H1 (cell line): ENCODE results near the gene N4BP3. TPM values are rescaled to one million over a fixed set of nuclear protein-coding genes. Genes with fewer than 3 reads are reported as not detected.

Experiments used
- BCL11A ChIP-seq, 2 experiments: IDR thresholded peaks; one replicate each; pipeline ENCODE4 v1.6.1; 2011; ENCODE audit warnings: low read depth in 2 of 2, low read length in 2 of 2, mild to moderate bottlenecking in 2 of 2
- GABPA ChIP-seq: IDR thresholded peaks from 2 replicates; pipeline ENCODE4 v1.6.1; 2011; ENCODE audit warnings: mild to moderate bottlenecking, low read length, moderate library complexity, borderline replicate concordance; ENCODE audit not compliant: insufficient read depth
- KDM1A ChIP-seq: fragments of 200-600, 300-600 bp; sonication (generic); IDR thresholded peaks from 2 replicates; pipeline ENCODE4 v1.7.1; 2016; ENCODE audit warnings: mild to moderate bottlenecking, low read length, borderline replicate concordance
- SRF ChIP-seq: IDR thresholded peaks from 2 replicates; pipeline ENCODE4 v1.6.1; 2011; ENCODE audit warnings: mild to moderate bottlenecking, low read depth, low read length, moderate library complexity
- USF2 ChIP-seq: IDR thresholded peaks from 2 replicates; pipeline ENCODE4 v1.6.1; 2011; ENCODE audit warnings: low read length, improper control_type of control experiment
- polyA plus RNA-seq, 7 experiments: library from polyadenylated mRNA; depleted of rRNA in 3 of 7; stranded (reverse) in 5 of 7; unstranded in 2 of 7; fragments of >200 nt in 5 of 7; fragments of 200-250 nt in 2 of 7; gene quantifications; 1 replicate in 5 of 7; 2 replicates in 1 of 7; 4 replicates in 1 of 7; pipeline versions ENCODE4 v1.2.1 to v1.2.3, GENCODE V29; 2011 to 2013; ENCODE audit warnings: missing spikeins in 2 of 7, mixed read lengths in 2 of 7
- total RNA-seq: library from RNA; stranded (reverse); fragmentation: NEBNext Ultra II Directional; extraction: Animal tissue kit (Norgen Biotek cat#: 25700); gene quantifications from 2 replicates; pipeline ENCODE4 v1.2.1, GENCODE V29; 2021

The N4BP3 gene
- total and polyA plus RNA-seq, 2 of the 8 experiments (the other 6 are each of a cell fraction or from before 2014, with no cell fraction given): 13.1 to 39.2 TPM

- TF ChIP-seq GABPA (no peak), BCL11A (IDR thresholded peaks at IDR 0.05; ENCODE audit: low read depth in 2 of 2, low read length in 2 of 2) (no peak), SRF (no peak), USF2 (no peak), KDM1A (no peak)
Observed at GRCh38 chr5:178165581-178165980, 52.2 kb downstream of the N4BP3 start (continued).
